Measurements from ENCODE around the gene RGS16.

The RGS16 gene

DNA sequence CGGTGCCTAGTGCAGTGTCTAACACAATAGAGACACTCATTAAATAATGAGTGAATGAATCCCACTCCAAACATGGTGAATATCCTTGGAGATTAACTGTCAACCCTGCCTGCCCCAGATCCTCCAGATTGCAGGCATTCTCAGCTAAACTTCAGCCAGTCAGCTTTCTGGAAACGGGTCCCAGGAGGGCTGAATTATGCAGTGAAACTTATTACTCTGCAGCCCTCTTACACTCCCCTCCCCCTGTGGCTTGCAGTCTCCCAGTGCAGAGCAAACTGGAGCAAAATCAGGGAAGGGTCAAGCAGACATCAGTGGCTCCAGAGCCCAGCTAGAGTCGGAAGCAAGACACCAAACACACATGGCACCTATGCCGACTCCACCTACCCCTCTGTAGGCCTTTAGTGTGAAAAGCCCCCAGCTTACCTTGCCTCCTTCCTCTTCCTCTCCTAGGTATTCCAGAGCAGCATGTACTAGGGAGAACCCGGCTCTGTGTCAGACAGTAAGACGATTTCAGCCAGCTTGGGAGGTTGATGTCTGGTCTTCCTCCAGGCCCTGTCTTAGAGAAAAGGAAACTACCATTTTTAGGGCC, 6.5 kb upstream of the RGS16 start:
- in situ Hi-C loops (cut with MboI; ENCODE audit: low sequenced_read_pairs) = no loop called here

DNA sequence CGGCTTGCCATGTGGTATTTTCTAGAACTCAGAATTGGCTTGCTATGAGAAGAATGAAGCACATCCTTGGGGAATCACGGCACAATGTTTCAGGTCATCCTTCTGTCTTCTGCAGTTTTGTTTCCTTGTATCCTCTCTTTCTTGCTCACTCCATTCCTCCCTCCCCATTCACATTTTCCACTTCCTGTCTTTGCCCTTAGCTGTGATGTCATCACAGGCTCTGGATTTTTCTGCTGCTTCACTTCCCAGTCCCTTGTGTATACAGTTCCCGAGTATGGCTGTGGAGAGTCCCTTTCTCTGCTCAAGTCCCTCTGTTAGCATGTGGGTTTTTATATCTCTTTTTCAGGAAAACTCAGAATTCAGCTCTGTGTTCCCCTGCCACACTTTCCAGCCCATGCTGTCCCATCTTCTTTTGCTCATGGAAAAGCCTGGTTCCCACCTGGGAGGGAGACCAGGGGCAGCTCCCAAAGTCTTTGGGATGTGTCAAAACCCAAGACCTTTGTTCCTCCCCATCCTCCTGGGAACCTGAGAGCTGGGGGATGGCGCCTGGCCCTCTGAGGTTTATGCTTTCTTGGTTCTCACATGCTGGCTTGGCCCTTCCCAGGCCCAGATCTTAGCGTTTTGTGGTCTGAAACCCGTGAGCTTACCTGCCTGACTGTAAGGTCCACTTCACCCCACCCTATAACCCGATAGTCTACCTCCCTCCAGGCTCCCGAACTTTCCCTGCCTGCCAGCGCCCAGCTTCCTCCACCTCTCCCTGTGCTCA, 4.8 kb upstream of the RGS16 start:
- in situ Hi-C loops (cut with MboI; ENCODE audit: low sequenced_read_pairs) = no loop called here

- in situ Hi-C loops (cut with MboI; ENCODE audit: low sequenced_read_pairs) = no loop called here
These were observed 4.0 kb upstream of the RGS16 start for GRCh38 chr1:182608236-182608635.

- in situ Hi-C loops (cut with MboI; ENCODE audit: low sequenced_read_pairs) = no loop called here
These were observed 3.4 kb upstream of the RGS16 start for GRCh38 chr1:182607566-182607965.

GRCh38 chr1:182603646-182604174, 479 bp downstream of the RGS16 start:
- in situ Hi-C loops (cut with MboI; ENCODE audit: low sequenced_read_pairs) = no loop called here

GRCh38 chr1:182602935-182603645, 1.1 kb downstream of the RGS16 start:
- in situ Hi-C loops (cut with MboI; ENCODE audit: low sequenced_read_pairs) = no loop called here

GRCh38 chr1:182601913-182602312, 2.3 kb downstream of the RGS16 start:
- in situ Hi-C loops (cut with MboI; ENCODE audit: low sequenced_read_pairs) = no loop called here

DNA sequence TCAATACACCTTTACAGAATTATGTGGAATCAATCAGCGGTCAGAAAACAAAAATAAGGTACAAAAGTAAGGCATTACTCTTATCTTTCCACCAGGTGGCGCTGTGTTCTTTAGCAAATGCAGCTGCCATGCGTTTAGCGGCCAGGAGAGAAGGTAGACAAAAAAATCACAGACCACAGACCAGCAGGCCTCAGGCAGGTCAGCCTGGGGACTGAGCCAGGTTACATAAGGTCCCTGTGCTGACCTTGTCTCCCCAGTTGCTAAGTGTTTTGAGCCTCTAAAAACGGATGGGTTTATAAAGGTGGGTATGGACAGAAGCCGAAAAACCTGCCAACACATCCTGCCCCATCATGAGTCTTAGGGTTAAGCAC, 2.8 kb downstream of the RGS16 start:
- in situ Hi-C loops (cut with MboI; ENCODE audit: low sequenced_read_pairs) = no loop called here

DNA sequence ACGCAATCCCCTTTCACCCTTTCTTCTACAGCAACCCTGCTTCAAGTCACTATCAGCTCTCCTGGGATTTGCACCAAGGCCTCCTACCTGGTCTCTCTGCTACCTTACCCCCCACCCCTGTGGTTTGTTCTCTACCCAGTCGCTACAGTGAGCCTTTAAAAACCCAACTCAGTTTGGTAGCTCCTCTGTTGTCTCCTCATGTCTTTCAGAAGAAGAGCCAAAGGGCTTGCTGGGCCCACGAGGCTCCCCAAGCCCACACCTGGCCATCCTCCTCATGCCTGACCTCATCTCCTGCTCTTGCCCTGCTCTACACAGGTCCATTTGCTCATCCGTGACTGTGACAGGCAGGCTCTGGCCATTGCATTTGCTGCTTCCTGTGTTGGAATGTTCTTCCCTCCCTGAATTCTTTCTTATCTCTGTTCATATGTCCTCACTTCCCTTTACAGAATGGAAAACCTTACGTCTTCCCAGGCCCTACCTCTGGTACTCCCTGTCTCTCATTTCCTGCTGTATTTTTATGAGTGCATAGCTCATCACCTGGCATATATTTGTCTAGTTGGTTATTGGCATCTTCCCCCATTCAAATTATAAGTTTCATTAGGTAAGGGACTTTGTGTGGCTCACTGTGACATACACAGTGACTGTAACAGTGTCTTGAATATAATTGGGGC, 3.3 kb downstream of the RGS16 start:
- in situ Hi-C loops (cut with MboI; ENCODE audit: low sequenced_read_pairs) = no loop called here

- in situ Hi-C loops (cut with MboI; ENCODE audit: low sequenced_read_pairs) = no loop called here
These were observed 4.0 kb downstream of the RGS16 start for GRCh38 chr1:182600036-182600713.

GRCh38 chr1:182599339-182599738, 4.8 kb downstream of the RGS16 start:
- in situ Hi-C loops (cut with MboI; ENCODE audit: low sequenced_read_pairs) = loop anchor here (10.0 to 25.0 kb wide), 3 partner anchors 155 to 512 kb away; partner anchors contain the start of gene NPL

DNA sequence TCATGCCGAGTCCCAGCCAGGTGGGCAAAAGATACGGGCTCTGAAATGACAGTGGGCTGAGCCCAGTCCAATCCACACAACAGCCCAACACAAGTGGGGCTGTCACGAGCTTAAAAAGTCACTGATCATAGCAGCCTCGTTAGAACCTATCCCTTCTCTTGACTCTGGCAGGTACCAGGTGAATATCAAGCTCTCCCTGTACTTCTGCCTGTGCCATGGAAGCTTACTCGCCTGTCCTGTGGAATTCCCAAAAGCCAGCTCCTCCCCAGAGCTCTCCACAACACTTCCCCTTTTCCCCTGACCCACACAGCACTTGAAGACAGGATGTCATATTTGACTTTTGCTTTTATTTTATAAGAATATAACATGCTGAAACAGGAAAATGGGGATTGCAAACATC, 5.9 kb downstream of the RGS16 start:
- in situ Hi-C loops (cut with MboI; ENCODE audit: low sequenced_read_pairs) = loop anchor here (10.0 to 25.0 kb wide), 3 partner anchors 153 to 511 kb away; partner anchors contain the start of gene NPL

- in situ Hi-C loops (cut with MboI; ENCODE audit: low sequenced_read_pairs) = loop anchor here (10.0 to 25.0 kb wide), 3 partner anchors 152 to 510 kb away; partner anchors contain the start of gene NPL
These were observed 7.3 kb downstream of the RGS16 start for GRCh38 chr1:182596934-182597333.

GRCh38 chr1:182595641-182596240, 8.4 kb downstream of the RGS16 start:
- in situ Hi-C loops (cut with MboI; ENCODE audit: low sequenced_read_pairs) = loop anchor here (10.0 to 25.0 kb wide), 3 partner anchors 151 to 508 kb away; partner anchors contain the start of gene NPL

DNA sequence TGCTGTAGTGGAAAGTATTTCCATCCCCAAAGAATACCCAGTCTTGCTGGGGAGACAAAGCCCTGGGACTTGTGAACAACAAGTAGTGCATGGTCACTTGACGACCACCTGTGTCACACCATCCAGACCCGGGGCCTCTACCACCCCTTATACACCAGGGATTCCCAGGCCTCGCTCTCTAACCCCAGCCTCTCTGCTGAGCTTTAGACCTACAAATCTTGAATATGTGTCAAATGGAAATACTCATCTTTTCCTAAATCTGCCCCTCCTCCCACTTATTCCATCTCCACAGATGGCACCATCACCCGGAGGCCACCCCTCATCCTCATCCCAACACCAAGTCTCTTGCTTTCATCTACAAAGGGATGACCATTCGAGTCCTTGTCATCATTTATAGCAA, 14.3 kb downstream of the RGS16 start:
- in situ Hi-C loops (cut with MboI; ENCODE audit: low sequenced_read_pairs) = loop anchor here (10.0 to 25.0 kb wide), 3 partner anchors 145 to 503 kb away; partner anchors contain the start of gene NPL

DNA sequence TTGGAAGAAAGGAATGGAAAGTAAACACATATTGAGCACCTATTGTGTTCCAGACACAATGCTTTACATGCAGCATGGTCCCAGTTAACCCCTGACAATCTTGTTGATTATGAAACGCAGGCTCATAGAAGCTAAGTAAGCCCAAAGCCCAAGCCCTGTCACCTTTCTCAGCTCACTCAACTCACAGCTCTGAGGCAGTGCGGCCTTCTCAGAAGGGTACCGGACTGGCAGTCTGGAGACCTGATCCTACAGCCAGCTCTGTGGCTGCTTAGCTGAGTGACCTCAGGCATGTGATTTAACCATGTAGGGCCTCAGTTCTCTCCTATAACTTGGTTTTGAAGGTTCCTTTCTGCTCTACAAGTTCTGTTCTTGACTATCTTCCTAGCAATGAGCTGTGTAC, 14.7 kb downstream of the RGS16 start:
- in situ Hi-C loops (cut with MboI; ENCODE audit: low sequenced_read_pairs) = loop anchor here (25.0 kb wide), 1 partner anchor 502 kb away; no protein-coding TSS in a partner anchor

DNA sequence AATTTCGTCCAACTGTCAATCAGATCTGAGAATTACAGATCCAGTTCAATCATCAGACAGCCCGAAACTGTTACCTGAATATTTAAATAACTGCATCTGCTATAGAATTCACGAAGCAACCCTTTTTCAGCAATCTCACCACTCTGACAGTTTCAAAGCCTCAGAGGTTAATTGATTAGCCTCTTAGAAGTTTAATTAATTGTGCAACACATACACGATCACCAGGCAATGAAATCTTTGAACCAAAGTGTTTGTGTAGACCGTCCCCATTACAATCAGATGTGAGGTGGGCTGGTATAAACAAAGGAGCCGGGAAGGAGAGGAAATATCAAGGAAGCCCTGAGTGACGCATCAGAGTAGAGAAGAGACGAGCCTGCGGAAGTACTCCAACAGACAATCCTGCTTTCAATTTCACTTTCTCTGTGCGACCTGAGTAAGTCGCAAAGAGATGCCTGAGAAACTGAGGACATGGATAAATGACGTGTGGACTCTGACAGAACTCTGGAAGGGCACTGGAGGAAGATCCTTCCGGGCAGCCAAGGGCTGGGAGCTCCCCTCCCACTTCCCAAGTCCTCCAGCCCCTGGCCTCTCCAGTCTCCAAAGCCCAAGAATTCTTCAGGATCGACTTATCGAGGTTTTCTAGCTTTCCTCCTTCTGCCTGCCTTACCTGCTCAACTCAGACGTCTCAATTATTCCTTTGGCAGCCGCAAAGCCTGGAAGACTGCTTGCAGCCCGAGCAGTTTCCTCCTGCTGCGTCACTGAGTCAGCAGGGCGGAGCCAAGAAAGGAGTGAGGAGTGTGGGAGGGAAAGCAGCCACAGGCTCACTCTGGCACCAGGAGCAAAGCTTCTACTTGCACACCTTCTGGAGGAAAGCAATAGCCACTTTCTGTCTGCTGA, 15.4 kb downstream of the RGS16 start, which contains the start of gene RNASEL:
RNASEL (minus strand) TSS at position 757 of the 897 bp plus-strand sequence. CDS start 2,450 bp downstream, outside the sequence.
- in situ Hi-C loops (cut with MboI; ENCODE audit: low sequenced_read_pairs) = loop anchor here (25.0 kb wide), 1 partner anchor 501 kb away; no protein-coding TSS in a partner anchor

Measured in HL-60/S4 treated with phorbol 12-myristate 13-acetate at 8.2 ng/mL for 4 days and 3 days (cell line).